HepG2 (cell line): ENCODE measurements around the gene MALT1. TPM values are rescaled to one million over a fixed set of nuclear protein-coding genes. Genes with fewer than 3 reads are reported as not detected.
A peak's percentile ranks its signal among the peaks of the same experiment; 100 is the strongest.

Experiments used
- BRCA1 ChIP-seq: sonication (generic); formaldehyde crosslinking; IDR thresholded peaks from 2 replicates; pipeline ENCODE4 v1.4.0; 2020; ENCODE audit warnings: missing genetic modification reagents
- CREM ChIP-seq, 2 experiments: sonication (generic) in 1 of 2; formaldehyde crosslinking in 1 of 2; IDR thresholded peaks; 2 replicates each; pipeline versions ENCODE4 v1.4.0 to v1.6.1; 2016 to 2020; ENCODE audit warnings: antibody characterized with exemption in 1 of 2, mild to moderate bottlenecking in 1 of 2, missing genetic modification reagents in 1 of 2
- HOXD1 ChIP-seq: sonication (generic); formaldehyde crosslinking; IDR thresholded peaks from 2 replicates; pipeline ENCODE4 v1.5.0; 2020; ENCODE audit warnings: missing genetic modification reagents
- JUND ChIP-seq: sonication (generic); formaldehyde crosslinking; IDR thresholded peaks from 2 replicates; pipeline ENCODE4 v1.8.0; 2022; ENCODE audit warnings: mild to moderate bottlenecking, missing genetic modification reagents
- MAFK ChIP-seq, 2 experiments: IDR thresholded peaks in 1 of 2; conservative IDR thresholded peaks in 1 of 2; 2 replicates each; pipeline ENCODE4 v1.6.1; 2011; ENCODE audit warnings: improper control_type of control experiment in 2 of 2, low read length in 2 of 2
- NFIB ChIP-seq: sonication (generic); formaldehyde crosslinking; IDR thresholded peaks from 2 replicates; pipeline ENCODE4 v1.9.0; 2021; ENCODE audit warnings: missing genetic modification reagents, mild to moderate bottlenecking, borderline replicate concordance
- RELA ChIP-seq: sonication (generic); formaldehyde crosslinking; IDR thresholded peaks from 2 replicates; pipeline ENCODE4 v1.4.0; 2020; ENCODE audit warnings: missing genetic modification reagents
- RFXANK ChIP-seq: IDR thresholded peaks from 2 replicates; pipeline ENCODE4 v1.6.1; 2016
- SALL1 ChIP-seq: sonication (generic); formaldehyde crosslinking; IDR thresholded peaks from 2 replicates; pipeline ENCODE4 v1.8.0; 2022; ENCODE audit warnings: mild to moderate bottlenecking, missing genetic modification reagents
- SNAI1 ChIP-seq: sonication (generic); formaldehyde crosslinking; IDR thresholded peaks from 2 replicates; pipeline ENCODE4 v1.5.0; 2020; ENCODE audit warnings: mild to moderate bottlenecking, missing genetic modification reagents, borderline replicate concordance
- WIZ ChIP-seq: sonication (generic); formaldehyde crosslinking; IDR thresholded peaks from 2 replicates; pipeline ENCODE4 v1.5.1; 2020; ENCODE audit warnings: mild to moderate bottlenecking, missing genetic modification reagents
- ZNF10 ChIP-seq: sonication (generic); formaldehyde crosslinking; IDR thresholded peaks from 2 replicates; pipeline ENCODE4 v1.4.0; 2020; ENCODE audit warnings: mild to moderate bottlenecking, low read depth, missing genetic modification reagents, borderline replicate concordance
- ZSCAN31 ChIP-seq: sonication (generic); formaldehyde crosslinking; IDR thresholded peaks from 2 replicates; pipeline ENCODE4 v1.5.0; 2020; ENCODE audit warnings: low read depth, mild to moderate bottlenecking, missing genetic modification reagents
- polyA plus RNA-seq, 8 experiments: library from polyadenylated mRNA; depleted of rRNA in 3 of 8; stranded (reverse) in 7 of 8; unstranded in 1 of 8; fragments of >200 nt; fragmentation: Illumina TruSeq in 4 of 8; extraction: Trizol in 4 of 8; gene quantifications; 2 replicates each; pipeline versions ENCODE4 v1.2.1 to v1.2.3, GENCODE V29; 2011 to 2016; ENCODE audit warnings: low read depth in 4 of 8, missing spikeins in 1 of 8, mixed read lengths in 1 of 8; ENCODE audit not compliant: insufficient read depth in 1 of 8
- total RNA-seq, 5 experiments: library from RNA; depleted of rRNA; stranded (reverse); fragments of >200 nt; fragmentation: Illumina TruSeq; extraction: Trizol; gene quantifications; 2 replicates each; pipeline ENCODE4 v1.2.3, GENCODE V29; 2016; ENCODE audit warnings: low read depth in 1 of 5
- TF ChIP-seq, protein P1 (sequence below), 2 experiments: sonication (generic) in 1 of 2; formaldehyde crosslinking in 1 of 2; IDR thresholded peaks; 2 replicates each; pipeline versions ENCODE4 v1.6.1 to v1.9.0; 2014 to 2022; ENCODE audit warnings: antibody characterized with exemption in 1 of 2, borderline replicate concordance in 1 of 2, inconsistent platforms in 1 of 2, low read depth in 1 of 2, missing genetic modification reagents in 1 of 2
- TF ChIP-seq, protein P2 (sequence below): IDR thresholded peaks from 2 replicates; pipeline ENCODE4 v1.4.0; 2020; ENCODE audit warnings: mild to moderate bottlenecking, missing genetic modification reagents
- TF ChIP-seq, protein P3 (sequence below): sonication (generic); formaldehyde crosslinking; IDR thresholded peaks from 2 replicates; pipeline ENCODE4 v1.5.0; 2020; ENCODE audit warnings: mild to moderate bottlenecking, missing genetic modification reagents, borderline replicate concordance

The MALT1 gene
- total and polyA plus RNA-seq, 2 of the 13 experiments (the other 11 are each of a cell fraction or from before 2014, with no cell fraction given) = 43.9 to 89.0 TPM

DNA sequence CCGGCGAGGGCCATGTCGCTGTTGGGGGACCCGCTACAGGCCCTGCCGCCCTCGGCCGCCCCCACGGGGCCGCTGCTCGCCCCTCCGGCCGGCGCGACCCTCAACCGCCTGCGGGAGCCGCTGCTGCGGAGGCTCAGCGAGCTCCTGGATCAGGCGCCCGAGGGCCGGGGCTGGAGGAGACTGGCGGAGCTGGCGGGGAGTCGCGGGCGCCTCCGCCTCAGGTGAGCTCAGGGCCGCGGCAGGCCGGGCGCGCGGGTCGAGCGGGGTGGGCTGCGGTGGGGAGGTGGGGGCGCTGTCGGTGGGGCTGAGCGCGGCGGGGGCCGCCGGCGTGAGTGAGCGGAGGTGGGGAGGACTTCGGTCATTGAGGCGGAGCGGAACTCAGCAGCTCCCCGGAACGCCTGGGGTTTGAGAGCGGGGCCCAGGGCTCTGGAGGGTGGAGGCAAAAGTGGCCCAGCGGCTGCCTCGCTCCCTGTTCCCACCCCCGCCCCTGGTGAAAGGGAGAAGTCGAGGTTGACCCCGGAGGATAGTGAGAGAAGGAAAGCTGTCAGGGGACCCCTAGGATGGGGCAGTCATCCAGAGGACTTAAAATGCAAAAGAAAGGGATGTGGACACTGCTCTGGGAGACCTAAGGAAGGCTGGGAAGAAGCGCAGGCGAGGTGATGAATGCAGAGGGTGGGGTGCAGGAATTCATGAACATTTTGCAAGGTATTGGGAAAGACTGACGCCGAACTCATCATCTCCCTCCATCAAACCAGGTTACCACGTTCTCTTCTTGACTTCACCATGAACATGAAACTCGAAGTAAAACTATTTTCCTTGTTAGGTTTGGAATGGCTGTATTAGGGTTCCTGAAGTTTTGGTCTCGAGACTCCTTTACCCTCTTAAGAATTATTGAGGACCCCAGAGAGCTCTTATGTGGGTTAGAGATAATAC lies 633 bp downstream of the MALT1 start (continued):
- TF ChIP-seq WIZ (CRISPR knock-in tag) (no peak), RELA (CRISPR knock-in tag) (no peak), HOXD1 (CRISPR knock-in tag) (no peak), SNAI1 (CRISPR knock-in tag) (no peak), ZNF10 (no peak), BRCA1 (CRISPR knock-in tag) (no peak), ZSCAN31 (CRISPR knock-in tag) (peak; percentile 46; the same call in 1 of the 2 replicates), CREM (IDR thresholded peaks at IDR 0.05) (no peak), CREM (CRISPR knock-in tag; IDR thresholded peaks at IDR 0.05) (no peak), MAFK (conservative IDR thresholded peaks at IDR 0.05 in 1 of 2, IDR thresholded peaks at IDR 0.05 in 1 of 2; ENCODE audit: low read length in 2 of 2) (no peak), SALL1 (0 out of 2 replicates have a peak, but pooled peaks have one; percentile 28), NFIB (CRISPR knock-in tag) (no peak), JUND (CRISPR knock-in tag) (no peak), RFXANK (CRISPR knock-in tag) (no peak)
- TF ChIP-seq, protein P1, sequence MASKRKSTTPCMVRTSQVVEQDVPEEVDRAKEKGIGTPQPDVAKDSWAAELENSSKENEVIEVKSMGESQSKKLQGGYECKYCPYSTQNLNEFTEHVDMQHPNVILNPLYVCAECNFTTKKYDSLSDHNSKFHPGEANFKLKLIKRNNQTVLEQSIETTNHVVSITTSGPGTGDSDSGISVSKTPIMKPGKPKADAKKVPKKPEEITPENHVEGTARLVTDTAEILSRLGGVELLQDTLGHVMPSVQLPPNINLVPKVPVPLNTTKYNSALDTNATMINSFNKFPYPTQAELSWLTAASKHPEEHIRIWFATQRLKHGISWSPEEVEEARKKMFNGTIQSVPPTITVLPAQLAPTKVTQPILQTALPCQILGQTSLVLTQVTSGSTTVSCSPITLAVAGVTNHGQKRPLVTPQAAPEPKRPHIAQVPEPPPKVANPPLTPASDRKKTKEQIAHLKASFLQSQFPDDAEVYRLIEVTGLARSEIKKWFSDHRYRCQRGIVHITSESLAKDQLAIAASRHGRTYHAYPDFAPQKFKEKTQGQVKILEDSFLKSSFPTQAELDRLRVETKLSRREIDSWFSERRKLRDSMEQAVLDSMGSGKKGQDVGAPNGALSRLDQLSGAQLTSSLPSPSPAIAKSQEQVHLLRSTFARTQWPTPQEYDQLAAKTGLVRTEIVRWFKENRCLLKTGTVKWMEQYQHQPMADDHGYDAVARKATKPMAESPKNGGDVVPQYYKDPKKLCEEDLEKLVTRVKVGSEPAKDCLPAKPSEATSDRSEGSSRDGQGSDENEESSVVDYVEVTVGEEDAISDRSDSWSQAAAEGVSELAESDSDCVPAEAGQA (IDR thresholded peaks at IDR 0.05; ENCODE audit: low read depth) = no peak
- TF ChIP-seq, protein P1 (CRISPR knock-in tag; IDR thresholded peaks at IDR 0.05; ENCODE audit: borderline replicate concordance) = 0 out of 2 replicates have a peak, but pooled peaks have one; percentile 61
- TF ChIP-seq, protein P2, sequence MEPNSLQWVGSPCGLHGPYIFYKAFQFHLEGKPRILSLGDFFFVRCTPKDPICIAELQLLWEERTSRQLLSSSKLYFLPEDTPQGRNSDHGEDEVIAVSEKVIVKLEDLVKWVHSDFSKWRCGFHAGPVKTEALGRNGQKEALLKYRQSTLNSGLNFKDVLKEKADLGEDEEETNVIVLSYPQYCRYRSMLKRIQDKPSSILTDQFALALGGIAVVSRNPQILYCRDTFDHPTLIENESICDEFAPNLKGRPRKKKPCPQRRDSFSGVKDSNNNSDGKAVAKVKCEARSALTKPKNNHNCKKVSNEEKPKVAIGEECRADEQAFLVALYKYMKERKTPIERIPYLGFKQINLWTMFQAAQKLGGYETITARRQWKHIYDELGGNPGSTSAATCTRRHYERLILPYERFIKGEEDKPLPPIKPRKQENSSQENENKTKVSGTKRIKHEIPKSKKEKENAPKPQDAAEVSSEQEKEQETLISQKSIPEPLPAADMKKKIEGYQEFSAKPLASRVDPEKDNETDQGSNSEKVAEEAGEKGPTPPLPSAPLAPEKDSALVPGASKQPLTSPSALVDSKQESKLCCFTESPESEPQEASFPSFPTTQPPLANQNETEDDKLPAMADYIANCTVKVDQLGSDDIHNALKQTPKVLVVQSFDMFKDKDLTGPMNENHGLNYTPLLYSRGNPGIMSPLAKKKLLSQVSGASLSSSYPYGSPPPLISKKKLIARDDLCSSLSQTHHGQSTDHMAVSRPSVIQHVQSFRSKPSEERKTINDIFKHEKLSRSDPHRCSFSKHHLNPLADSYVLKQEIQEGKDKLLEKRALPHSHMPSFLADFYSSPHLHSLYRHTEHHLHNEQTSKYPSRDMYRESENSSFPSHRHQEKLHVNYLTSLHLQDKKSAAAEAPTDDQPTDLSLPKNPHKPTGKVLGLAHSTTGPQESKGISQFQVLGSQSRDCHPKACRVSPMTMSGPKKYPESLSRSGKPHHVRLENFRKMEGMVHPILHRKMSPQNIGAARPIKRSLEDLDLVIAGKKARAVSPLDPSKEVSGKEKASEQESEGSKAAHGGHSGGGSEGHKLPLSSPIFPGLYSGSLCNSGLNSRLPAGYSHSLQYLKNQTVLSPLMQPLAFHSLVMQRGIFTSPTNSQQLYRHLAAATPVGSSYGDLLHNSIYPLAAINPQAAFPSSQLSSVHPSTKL = no peak
- TF ChIP-seq, protein P3, sequence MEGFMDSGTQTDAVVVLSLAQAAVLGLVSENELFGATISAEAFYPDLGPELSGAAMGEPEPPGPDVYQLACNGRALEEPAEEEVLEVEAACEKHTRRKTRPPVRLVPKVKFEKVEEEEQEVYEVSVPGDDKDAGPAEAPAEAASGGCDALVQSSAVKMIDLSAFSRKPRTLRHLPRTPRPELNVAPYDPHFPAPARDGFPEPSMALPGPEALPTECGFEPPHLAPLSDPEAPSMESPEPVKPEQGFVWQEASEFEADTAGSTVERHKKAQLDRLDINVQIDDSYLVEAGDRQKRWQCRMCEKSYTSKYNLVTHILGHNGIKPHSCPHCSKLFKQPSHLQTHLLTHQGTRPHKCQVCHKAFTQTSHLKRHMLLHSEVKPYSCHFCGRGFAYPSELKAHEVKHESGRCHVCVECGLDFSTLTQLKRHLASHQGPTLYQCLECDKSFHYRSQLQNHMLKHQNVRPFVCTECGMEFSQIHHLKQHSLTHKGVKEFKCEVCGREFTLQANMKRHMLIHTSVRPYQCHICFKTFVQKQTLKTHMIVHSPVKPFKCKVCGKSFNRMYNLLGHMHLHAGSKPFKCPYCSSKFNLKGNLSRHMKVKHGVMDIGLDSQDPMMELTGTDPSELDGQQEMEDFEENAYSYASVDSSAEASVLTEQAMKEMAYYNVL (CRISPR knock-in tag) = no peak
